ENCODE measurements around the gene TBCC.

DNA sequence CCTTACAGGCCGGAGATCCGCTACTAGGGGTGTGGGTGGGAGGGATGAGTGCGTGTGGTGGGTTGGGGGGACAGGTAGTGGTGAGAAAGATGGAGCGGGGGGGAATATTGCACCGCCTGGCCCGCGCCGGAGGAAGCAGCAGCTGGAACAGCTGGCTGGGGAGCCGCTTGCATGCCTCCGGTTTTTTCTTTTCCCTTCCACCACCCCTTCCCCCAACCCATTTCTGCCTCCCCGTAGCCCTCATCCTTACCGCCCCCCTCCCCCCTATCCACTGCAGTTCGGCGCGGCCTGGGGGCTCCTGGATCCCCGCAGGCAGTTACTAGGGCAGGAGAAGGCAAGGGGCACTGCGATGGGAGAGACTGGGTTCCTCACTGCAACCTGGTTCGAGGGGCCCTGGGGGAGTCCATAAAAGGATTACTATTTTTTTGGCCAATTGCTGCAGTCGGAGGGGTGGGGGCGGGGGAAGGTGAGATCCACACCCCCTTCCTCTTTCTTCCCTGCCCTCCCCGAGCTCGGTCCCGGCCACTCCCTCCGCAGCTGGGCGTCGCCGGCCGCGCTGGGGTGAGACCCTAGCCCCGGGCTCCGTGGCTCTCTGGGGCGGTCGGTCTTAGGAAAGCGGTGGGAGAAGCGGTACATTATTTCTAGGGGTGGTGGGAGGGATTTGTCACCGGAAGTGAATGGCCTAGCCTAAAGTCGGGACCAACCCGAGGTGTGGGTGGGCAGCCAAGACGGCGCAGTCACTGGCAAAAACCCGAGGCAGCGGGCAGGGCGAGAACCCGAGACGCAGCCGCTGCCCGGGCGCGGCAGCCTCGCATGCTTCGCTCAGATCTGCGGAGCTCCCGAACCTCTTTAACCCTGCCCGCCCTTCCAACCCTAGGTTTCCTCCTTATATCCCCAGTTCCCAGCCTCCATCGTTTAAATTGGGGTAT is 824 bp upstream of the TBCC start:
- TF ChIP-seq ZNF274 (IDR thresholded peaks at IDR 0.05; ENCODE audit: low read depth, low read length): no peak
- no peak for TF ChIP-seq SUZ12 (IDR thresholded peaks at IDR 0.05; ENCODE audit: extremely low read depth, insufficient read depth, insufficient read length)

Measured in NT2/D1 (cell line).